Putamen (tissue), 1 donor: ENCODE measurements around the gene THRB.

Source experiments
- DNase-seq: peaks from one replicate; pipeline ENCODE4 v3.0.0-alpha.2; 2016; ENCODE audit warnings: low spot score

THRB gene

GRCh38 chr3:24512564-24513197, 18.0 kb upstream of the THRB start:
- no peak for DNase-seq

GRCh38 chr3:24510030-24510648, 15.5 kb upstream of the THRB start:
- DNase-seq = no peak

GRCh38 chr3:24508423-24508839, 13.8 kb upstream of the THRB start:
- no peak for DNase-seq

GRCh38 chr3:24507776-24508422, 13.2 kb upstream of the THRB start:
- no peak for DNase-seq

DNA sequence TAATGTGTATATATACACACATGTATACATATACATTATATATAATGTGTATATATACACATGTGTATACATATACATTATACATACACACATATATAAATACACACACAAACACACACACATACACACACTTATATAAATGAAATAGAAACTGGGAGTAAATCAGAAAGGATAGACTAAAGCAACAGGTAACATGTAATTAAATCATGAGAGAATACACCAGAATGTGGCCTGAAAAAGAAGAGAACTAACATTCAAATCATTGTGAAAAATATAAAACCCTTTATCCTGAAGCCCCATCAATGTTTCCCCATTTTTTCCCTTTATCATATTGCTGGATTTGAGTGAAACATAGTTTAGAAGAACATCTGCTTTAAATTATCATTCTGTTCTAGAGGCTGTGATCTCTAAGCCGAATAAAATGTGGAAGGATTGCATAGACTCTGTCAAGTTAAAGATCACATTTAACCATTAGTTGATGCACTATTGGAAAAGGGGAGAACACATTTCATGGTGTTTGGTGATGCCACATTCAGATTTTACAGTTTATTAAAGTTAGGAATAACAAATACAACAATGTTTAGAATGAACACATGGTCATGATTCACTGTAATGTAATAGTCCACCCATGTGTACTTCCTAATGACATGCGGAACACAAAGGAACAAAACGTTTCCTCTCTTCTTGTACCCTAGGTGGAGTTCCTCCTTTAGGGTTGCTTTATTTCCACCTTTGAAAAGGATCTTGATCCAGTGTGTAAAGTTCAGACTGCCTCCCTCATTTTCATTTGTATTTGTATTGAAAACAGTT, 12.5 kb upstream of the THRB start:
- no peak for DNase-seq

GRCh38 chr3:24505691-24506550, 11.3 kb upstream of the THRB start:
- DNase-seq = no peak

DNA sequence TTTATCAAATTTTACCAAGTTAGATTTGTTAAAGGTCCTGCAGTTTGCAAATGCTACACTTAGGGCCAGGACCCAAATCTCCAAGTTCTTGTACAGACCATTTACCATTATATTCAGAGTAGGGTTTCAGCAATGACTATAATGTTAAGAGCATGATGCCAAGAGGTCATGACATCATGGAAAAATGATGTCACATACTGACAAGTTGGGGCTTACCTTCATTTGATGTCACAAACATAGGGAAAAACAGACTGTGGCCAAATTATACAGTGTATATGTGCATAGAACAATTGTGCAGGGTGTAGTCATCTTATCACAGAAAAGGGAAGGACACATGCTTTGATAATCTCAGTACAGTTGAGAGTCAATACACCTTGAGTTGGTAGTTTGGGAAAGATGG, 10.1 kb upstream of the THRB start:
- DNase-seq = no peak

- DNase-seq = no peak
Observed at GRCh38 chr3:24503616-24504113, 9.0 kb upstream of the THRB start.

GRCh38 chr3:24502690-24503089, 8.0 kb upstream of the THRB start:
- DNase-seq = no peak

- DNase-seq = no peak
Observed at GRCh38 chr3:24500806-24501205, 6.2 kb upstream of the THRB start.

GRCh38 chr3:24499991-24500390, 5.3 kb upstream of the THRB start:
- DNase-seq = no peak

GRCh38 chr3:24498796-24499195, 4.1 kb upstream of the THRB start:
- no peak for DNase-seq

DNA sequence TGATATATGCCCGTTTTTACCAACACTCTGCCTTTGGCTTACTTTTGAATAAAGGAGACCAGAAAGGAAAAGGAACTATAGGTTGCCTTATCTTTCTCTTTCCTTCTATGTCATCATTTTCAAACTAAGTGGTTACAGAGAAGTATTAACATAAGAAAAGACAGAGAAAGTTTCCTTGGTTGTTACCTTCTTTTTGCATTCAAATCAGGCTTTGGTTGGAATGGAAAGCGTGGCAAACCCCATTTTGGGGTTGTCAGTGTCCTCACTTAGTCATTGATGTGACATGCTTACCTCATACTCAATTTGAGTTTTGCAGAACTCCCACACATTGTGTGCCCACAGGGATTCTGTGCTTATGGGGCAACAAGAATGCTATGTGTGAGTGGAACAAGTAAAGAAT, 3.7 kb upstream of the THRB start:
- DNase-seq = no peak

DNA sequence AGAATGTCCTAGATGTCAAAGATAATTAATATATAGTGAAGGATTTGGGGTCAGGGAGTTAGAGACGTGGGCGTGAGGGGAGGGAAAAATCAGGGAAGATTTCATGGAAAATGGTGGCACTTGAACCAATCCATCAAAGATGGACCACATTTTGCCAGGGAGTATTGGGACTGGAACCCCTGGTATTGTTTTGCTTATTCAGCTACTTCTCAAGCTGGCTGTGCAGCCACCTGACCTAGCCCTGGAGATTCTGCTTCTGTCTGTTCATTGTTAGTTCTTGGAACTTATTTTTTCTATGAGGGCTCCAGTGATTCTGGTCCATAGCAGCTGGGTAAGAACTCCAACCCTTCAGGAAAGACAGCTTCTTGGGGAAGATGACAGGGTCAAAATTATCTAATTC, 3.3 kb upstream of the THRB start:
- DNase-seq = no peak

DNA sequence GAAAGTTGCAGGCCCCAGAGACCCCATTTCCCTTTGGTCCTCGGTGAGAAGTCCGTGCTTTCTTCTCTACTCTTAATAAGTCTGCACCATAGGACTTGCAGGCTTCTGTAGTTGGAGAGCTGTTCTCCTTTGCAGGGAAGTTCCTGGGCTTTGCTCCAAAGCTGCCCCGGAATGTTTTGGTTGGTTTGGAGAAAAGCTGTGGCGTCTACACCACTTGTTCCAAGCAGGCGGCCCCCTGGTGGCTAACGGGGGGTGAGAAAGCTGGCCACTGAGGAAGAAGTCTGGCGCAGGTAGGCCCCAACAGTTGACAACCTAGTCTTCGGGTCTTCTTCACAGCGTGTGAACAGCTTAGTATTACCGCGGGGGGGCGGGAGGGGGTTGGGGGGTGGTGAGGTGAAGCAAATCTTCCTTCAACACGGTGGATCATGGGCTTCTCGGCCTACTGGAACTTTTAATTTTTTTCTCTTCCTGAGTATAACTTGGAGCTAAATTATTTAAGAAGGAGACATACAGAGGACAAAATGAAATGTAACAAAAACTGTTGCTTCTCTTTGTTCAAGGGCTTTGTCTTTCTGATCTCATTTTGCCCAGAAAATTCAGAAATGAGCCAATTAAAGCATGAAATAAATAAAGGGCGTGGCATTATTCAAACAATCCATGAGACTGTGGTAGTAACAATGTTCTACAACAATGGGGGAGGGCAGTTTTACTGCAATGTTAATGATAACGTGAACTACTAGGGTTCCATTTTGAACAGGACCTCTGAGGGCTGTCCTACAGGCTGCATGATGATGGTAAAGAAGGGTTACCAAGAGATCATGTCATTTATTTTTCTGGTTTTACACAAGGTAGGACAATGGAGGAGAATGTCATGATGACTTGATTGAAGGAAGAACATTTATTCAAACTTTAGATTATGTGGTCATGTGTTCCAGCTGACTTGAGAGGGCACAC, 2.2 kb upstream of the THRB start:
- DNase-seq = peak; percentile 44

DNA sequence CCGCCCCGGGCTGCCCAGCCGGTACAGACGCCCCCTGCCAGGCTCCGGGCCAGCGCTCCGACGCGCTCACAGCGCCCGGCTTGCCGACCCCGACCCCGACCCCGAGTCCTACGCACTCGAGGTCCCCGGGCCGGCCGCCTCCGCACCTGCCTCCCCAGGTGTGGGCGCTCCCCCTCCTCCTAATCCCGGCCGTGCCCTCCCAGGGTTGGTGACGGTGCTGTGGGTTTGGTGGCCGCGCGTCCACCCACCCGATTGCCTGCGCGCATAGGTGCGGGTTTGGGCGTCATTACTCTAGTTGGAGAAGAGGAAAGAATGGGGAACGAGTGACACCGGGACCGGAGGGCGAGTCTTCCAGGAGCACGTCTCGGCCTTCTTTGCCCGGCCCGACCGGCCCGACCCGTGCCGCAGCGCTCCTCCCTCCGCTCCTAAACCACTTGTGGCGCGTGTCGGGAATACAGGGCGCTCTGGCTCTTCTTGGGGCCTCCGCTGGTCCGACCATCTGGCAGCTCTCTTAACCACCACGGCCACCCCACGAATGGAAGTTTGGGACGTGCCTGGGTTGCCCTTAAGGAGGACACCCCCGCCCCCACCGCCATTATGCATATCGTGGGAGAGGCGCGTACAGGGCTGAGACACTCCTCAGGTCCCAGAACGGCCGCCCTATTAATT, 810 bp upstream of the THRB start:
- DNase-seq = peak; percentile 34

GRCh38 chr3:24493746-24494617, 668 bp downstream of the THRB start:
- DNase-seq = peak; percentile 55

DNA sequence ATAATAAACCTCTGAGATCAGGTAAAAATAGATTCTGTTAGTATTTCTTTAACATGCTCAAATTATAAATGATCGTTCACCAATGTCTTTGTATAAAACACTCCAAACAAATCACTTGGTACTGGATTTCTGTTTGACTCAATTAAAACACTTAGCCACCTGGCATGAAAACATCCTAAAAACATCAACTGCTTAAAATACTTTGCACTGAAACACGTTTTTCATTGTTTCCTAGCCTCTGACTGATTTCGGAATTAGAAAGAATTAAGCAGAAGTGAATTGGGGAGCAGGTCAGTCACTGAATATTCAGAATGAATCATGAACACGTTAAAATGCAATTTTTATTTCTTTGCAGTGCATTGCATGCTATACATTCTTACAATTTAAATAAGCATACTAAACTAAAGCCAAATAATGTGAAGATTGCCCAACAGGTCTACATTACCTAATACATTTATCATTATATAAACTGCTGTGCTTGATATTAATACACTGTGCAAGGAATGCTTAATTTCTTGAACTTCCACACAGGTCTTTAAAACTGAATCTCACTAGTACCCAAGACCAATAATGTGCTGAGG, 1.6 kb downstream of the THRB start:
- no peak for DNase-seq
